KMS-11 (cell line): ENCODE data around the gene CORO2B.

Experiments
- H2AFZ ChIP-seq: fragments of 200-600 bp; sonication (generic); 2 replicates; pipeline ENCODE4 v1.6.1; 2016; ENCODE audit warnings: antibody characterized with exemption, mixed run types, low read depth
- H3K27ac ChIP-seq: fragments of 200-600 bp; sonication (generic); 2 replicates; pipeline ENCODE4 v1.6.1; 2016; ENCODE audit warnings: mild to moderate bottlenecking, mixed run types
- H3K27me3 ChIP-seq: fragments of 200-600 bp; sonication (generic); 2 replicates; pipeline ENCODE4 v1.6.1; 2017; ENCODE audit warnings: mild to moderate bottlenecking, low read depth, mixed run types, moderate library complexity; ENCODE audit not compliant: insufficient read depth
- H3K36me3 ChIP-seq: fragments of 200-600 bp; sonication (generic); 2 replicates; pipeline ENCODE4 v1.6.1; 2017; ENCODE audit warnings: mild to moderate bottlenecking, mixed run types; ENCODE audit not compliant: insufficient read depth
- H3K4me1 ChIP-seq: fragments of 200-600 bp; sonication (generic); 2 replicates; pipeline ENCODE4 v1.6.1; 2016; ENCODE audit warnings: mild to moderate bottlenecking, low read depth, mixed run types; ENCODE audit not compliant: poor library complexity, severe bottlenecking
- H3K4me2 ChIP-seq: fragments of 200-600 bp; sonication (generic); 2 replicates; pipeline ENCODE4 v1.7.0; 2016; ENCODE audit warnings: mild to moderate bottlenecking, mixed run types
- H3K4me3 ChIP-seq: fragments of 200-600 bp; sonication (generic); IDR thresholded peaks from 2 replicates; pipeline ENCODE4 v1.6.1; 2017; ENCODE audit warnings: low read depth, low read length, mixed read lengths; ENCODE audit not compliant: insufficient read depth
- H3K79me2 ChIP-seq: fragments of 200-600 bp; sonication (generic); 2 replicates; pipeline ENCODE4 v1.6.1; 2016; ENCODE audit warnings: low read depth, mixed run types; ENCODE audit not compliant: insufficient read depth
- H3K9ac ChIP-seq: fragments of 200-600 bp; sonication (generic); 2 replicates; pipeline ENCODE4 v1.6.1; 2016; ENCODE audit warnings: mild to moderate bottlenecking, mixed run types
- H4K20me1 ChIP-seq: fragments of 200-600 bp; sonication (generic); 2 replicates; pipeline ENCODE4 v1.6.1; 2016; ENCODE audit warnings: mild to moderate bottlenecking, mixed run types; ENCODE audit not compliant: insufficient read depth
- CTCF ChIP-seq: fragments of 200-600 bp; sonication (generic); conservative IDR thresholded peaks from 2 replicates; pipeline ENCODE4 v1.6.1; 2017; ENCODE audit warnings: low read depth, mild to moderate bottlenecking, antibody characterized with exemption, low read length, moderate library complexity, mixed read lengths

The CORO2B gene

GRCh38 chr15:68635141-68635540 is 56.3 kb downstream of the CORO2B start:
- Histone ChIP-seq H3K4me2 (no peak overlapping the region), H4K20me1 (no peaks in the 10 kb centered on the region), H3K4me3 (no peak overlapping the region), H3K27me3 (no peaks in the 10 kb centered on the region), H3K4me1 (no peaks in the 10 kb centered on the region), H3K27ac (no peak overlapping the region), H2AFZ (no peak overlapping the region), H3K36me3 (no peaks in the 10 kb centered on the region), H3K9ac (no peak overlapping the region), H3K79me2 (no peaks in the 10 kb centered on the region)
- no peak for TF ChIP-seq CTCF

- Histone ChIP-seq H3K4me3 (no peak overlapping the region), H3K79me2 (no peaks in the 10 kb centered on the region), H3K9ac (no peak overlapping the region), H3K4me2 (no peak overlapping the region), H3K36me3 (no peaks in the 10 kb centered on the region), H2AFZ (no peak overlapping the region), H3K4me1 (no peaks in the 10 kb centered on the region), H3K27me3 (no peaks in the 10 kb centered on the region), H4K20me1 (no peaks in the 10 kb centered on the region), H3K27ac (no peak overlapping the region)
- TF ChIP-seq CTCF, result no peak
Observed at GRCh38 chr15:68636256-68636655, 57.5 kb downstream of the CORO2B start.

- no peaks in the 10 kb centered on the region for H4K20me1 ChIP-seq
- H3K4me2 ChIP-seq, result no peak overlapping the region
- no peaks in the 10 kb centered on the region for H3K4me1 ChIP-seq
- H3K36me3 ChIP-seq, result no peaks in the 10 kb centered on the region
- TF ChIP-seq CTCF, result no peak
- no peak overlapping the region for H3K4me3 ChIP-seq
- no peaks in the 10 kb centered on the region for H3K79me2 ChIP-seq
- H2AFZ ChIP-seq, result no peak overlapping the region
- no peak overlapping the region for H3K27ac ChIP-seq
- no peak overlapping the region for H3K9ac ChIP-seq
- H3K27me3 ChIP-seq, result no peaks in the 10 kb centered on the region
Observed at GRCh38 chr15:68637767-68638404, 59.1 kb downstream of the CORO2B start.

- Histone ChIP-seq H3K36me3 (no peaks in the 10 kb centered on the region), H3K4me2 (no peak overlapping the region), H4K20me1 (no peaks in the 10 kb centered on the region), H3K27me3 (no peaks in the 10 kb centered on the region), H3K27ac (no peak overlapping the region), H3K4me3 (no peak overlapping the region), H2AFZ (no peak overlapping the region), H3K79me2 (no peaks in the 10 kb centered on the region), H3K4me1 (no peaks in the 10 kb centered on the region), H3K9ac (no peak overlapping the region)
- no peak for TF ChIP-seq CTCF
Observed at GRCh38 chr15:68638953-68639515, 60.2 kb downstream of the CORO2B start.
